CD4-positive, alpha-beta T cell (primary cell): ENCODE data around the gene SORCS2. TPM values are rescaled to one million over a fixed set of nuclear protein-coding genes. Genes with fewer than 3 reads are reported as not detected.

Experiments
- ATAC-seq: fragments of 200-7000 bp; cut with Tn5 transposase; one replicate; pipeline ENCODE4 v1.10.0; 2022; ENCODE audit warnings: mild to moderate bottlenecking; ENCODE audit not compliant: poor library complexity
- CTCF ChIA-PET: fragments of 350-600 bp; sonication (Branson Sonifier 250); formaldehyde crosslinking; loops from one replicate; lab custom pipeline; 2021; ENCODE audit warnings: antibody characterized with exemption, inconsistent platforms; lab: Charles Lee
- POLR2A ChIA-PET: fragments of 350-600 bp; sonication (Branson Sonifier 250); formaldehyde crosslinking; loops from one replicate; lab custom pipeline; 2021; ENCODE audit warnings: antibody characterized with exemption, inconsistent platforms; lab: Charles Lee
- DNase-seq, 14 experiments: peaks; one replicate each; pipeline ENCODE4 v3.0.0-alpha.2; 2013 to 2020; ENCODE audit warnings: mixed read lengths in 2 of 14
- H3K27ac ChIP-seq, 2 donors: one replicate each; pipeline versions ENCODE4 v1.5.1 to v1.7.0; 2013; ENCODE audit warnings: low read length in 2 of 2, low read depth in 1 of 2, mild to moderate bottlenecking in 1 of 2
- H3K27me3 ChIP-seq, 2 experiments: 1 replicate in 1 of 2; 2 replicates in 1 of 2; pipeline versions ENCODE4 v1.6.1 to v1.7.0; 2013; ENCODE audit warnings: low read length in 2 of 2, control low read depth in 1 of 2, mild to moderate bottlenecking in 1 of 2, moderate library complexity in 1 of 2; ENCODE audit not compliant: insufficient read depth in 2 of 2, control insufficient read depth in 1 of 2
- H3K36me3 ChIP-seq: one replicate; pipeline ENCODE4 v1.6.1; 2013; ENCODE audit warnings: low read length, control low read depth; ENCODE audit not compliant: insufficient read depth
- H3K4me1 ChIP-seq: one replicate; pipeline ENCODE4 v1.6.1; 2013; ENCODE audit warnings: low read length, control low read depth; ENCODE audit not compliant: insufficient read depth
- H3K4me3 ChIP-seq: one replicate; pipeline ENCODE4 v1.5.1; 2013; ENCODE audit warnings: mild to moderate bottlenecking, low read length, moderate library complexity
- H3K9me3 ChIP-seq, 2 experiments: 1 replicate in 1 of 2; 2 replicates in 1 of 2; pipeline versions ENCODE4 v1.6.1 to v1.7.0; 2013; ENCODE audit warnings: low read length in 2 of 2, mild to moderate bottlenecking in 2 of 2, control low read depth in 1 of 2, moderate library complexity in 1 of 2; ENCODE audit not compliant: control insufficient read depth in 1 of 2, insufficient read depth in 1 of 2
- H3K27ac Mint-ChIP-seq: one replicate; pipeline ENCODE4 v1.8.0; 2020; ENCODE audit warnings: mixed read lengths
- H3K27me3 Mint-ChIP-seq: one replicate; pipeline ENCODE4 v1.8.0; 2021; ENCODE audit warnings: mixed read lengths
- H3K36me3 Mint-ChIP-seq: one replicate; pipeline ENCODE4 v1.8.0; 2021; ENCODE audit warnings: low read depth, mixed read lengths
- H3K4me1 Mint-ChIP-seq: one replicate; pipeline ENCODE4 v1.8.0; 2021; ENCODE audit warnings: low read depth, mixed read lengths
- H3K4me3 Mint-ChIP-seq: one replicate; pipeline ENCODE4 v1.8.0; 2020; ENCODE audit warnings: mild to moderate bottlenecking, mixed read lengths
- H3K9me3 Mint-ChIP-seq: one replicate; pipeline ENCODE4 v1.8.0; 2020; ENCODE audit warnings: mixed read lengths
- CTCF ChIP-seq: fragments of 200-600 bp; IDR thresholded peaks from one replicate; pipeline ENCODE4 v1.8.0; 2022; ENCODE audit warnings: antibody characterized with exemption, mild to moderate bottlenecking
- intact Hi-C, 2 experiments: fragments of 100-400 bp; cut with DNase I in 1 of 2; cut with micrococcal nuclease in 1 of 2; formaldehyde crosslinking; loops; one replicate each; pipeline versions ENCODE4 v1.15.1 to v1.9.0; 2023 to 2025; cut with DNase I, micrococcal nuclease
- total RNA-seq, 174 experiments: library from RNA in 2 of 174; stranded (reverse) in 2 of 174; gene quantifications; one replicate each; pipeline ENCODE4 v1.2.3 and lab custom pipeline; 2021 to 2026

Gene SORCS2
- total RNA-seq, 2 experiments from 2014 or later: not detected

- CTCF ChIA-PET: no interaction called here
- H3K27ac ChIP-seq: no peak overlapping the region
- H3K36me3 ChIP-seq: no peaks in the 10 kb centered on the region
- DNase-seq (no peak), ATAC-seq (no peak)
- H3K4me3 ChIP-seq: no peak overlapping the region
- Mint-ChIP-seq H3K27ac (no peak overlapping the region), H3K27me3 (no peaks in the 10 kb centered on the region), H3K9me3 (no peaks in the 10 kb centered on the region), H3K36me3 (no peaks in the 10 kb centered on the region), H3K4me1 (no peaks in the 10 kb centered on the region), H3K4me3 (no peak overlapping the region)
- H3K9me3 ChIP-seq: peaks cover 0 to 17% of the 10 kb centered on the region in 2 experiments
- H3K4me1 ChIP-seq: no peaks in the 10 kb centered on the region
- no peak for TF ChIP-seq CTCF
- POLR2A ChIA-PET: no interaction called here
- intact Hi-C loops: no loop called here
- H3K27me3 ChIP-seq: no peaks in the 10 kb centered on the region
Observed at GRCh38 chr4:7478665-7479064, 286.3 kb downstream of the SORCS2 start.

GRCh38 chr4:7480423-7480822 is 288.1 kb downstream of the SORCS2 start:
- ChIA-PET CTCF (no interaction called here), POLR2A (no interaction called here)
- DNase-seq (no peak), ATAC-seq (no peak)
- TF ChIP-seq CTCF: no peak
- Histone ChIP-seq H3K27me3 (no peaks in the 10 kb centered on the region), H3K4me1 (no peaks in the 10 kb centered on the region), H3K9me3 (peaks cover 0 to 17% of the 10 kb centered on the region in 2 experiments), H3K36me3 (no peaks in the 10 kb centered on the region), H3K27ac (no peak overlapping the region), H3K4me3 (no peak overlapping the region)
- Mint-ChIP-seq H3K36me3 (no peaks in the 10 kb centered on the region), H3K4me1 (no peaks in the 10 kb centered on the region), H3K4me3 (no peak overlapping the region), H3K27me3 (no peaks in the 10 kb centered on the region), H3K27ac (no peak overlapping the region), H3K9me3 (no peaks in the 10 kb centered on the region)
- intact Hi-C loops: no loop called here

GRCh38 chr4:7481227-7481626 is 288.9 kb downstream of the SORCS2 start:
- no peaks in the 10 kb centered on the region for H3K27me3 Mint-ChIP-seq
- no peaks in the 10 kb centered on the region for H3K27me3 ChIP-seq
- no peak for TF ChIP-seq CTCF

More at GRCh38 chr4:7481227-7481626, 288.9 kb downstream of the SORCS2 start:
- H3K4me1 ChIP-seq: no peaks in the 10 kb centered on the region
- H3K9me3 ChIP-seq: peaks cover 0 to 17% of the 10 kb centered on the region in 2 experiments
- H3K4me3 ChIP-seq: no peak overlapping the region
- DNase-seq: no peak
- ChIA-PET CTCF (no interaction called here), POLR2A (no interaction called here)
- Mint-ChIP-seq H3K9me3 (no peaks in the 10 kb centered on the region), H3K27ac (no peak overlapping the region), H3K4me1 (no peaks in the 10 kb centered on the region), H3K36me3 (no peaks in the 10 kb centered on the region), H3K4me3 (no peak overlapping the region)
- H3K36me3 ChIP-seq: no peaks in the 10 kb centered on the region
- intact Hi-C loops: no loop called here
- H3K27ac ChIP-seq: no peak overlapping the region
- no peak for ATAC-seq
